Sigmoid colon (tissue), 4 donors: ENCODE data around the gene WASF2.

Source experiments
- EP300 ChIP-seq, 4 donors: sonication (generic); formaldehyde crosslinking; IDR thresholded peaks; one replicate each; pipeline ENCODE4 v1.6.1; 2017; ENCODE audit warnings: antibody characterized with exemption in 4 of 4
- POLR2A ChIP-seq, 2 donors: fragments of 450-650 bp; IDR thresholded peaks; one replicate each; pipeline ENCODE4 v1.6.1; 2016; ENCODE audit warnings: antibody characterized with exemption in 2 of 2, mild to moderate bottlenecking in 2 of 2, moderate library complexity in 2 of 2
- POLR2AphosphoS5 ChIP-seq, 4 donors: sonication (generic); formaldehyde crosslinking; IDR thresholded peaks; one replicate each; pipeline ENCODE4 v1.6.1; 2017; ENCODE audit warnings: antibody characterized with exemption in 4 of 4
- TF ChIP-seq, protein P1 (sequence below), 4 experiments: fragments of 450-650 bp in 3 of 4; fragments of 200-600 bp in 1 of 4; IDR thresholded peaks; one replicate each; pipeline ENCODE4 v1.5.1; 2016 to 2019; ENCODE audit warnings: antibody characterized with exemption in 4 of 4, mild to moderate bottlenecking in 3 of 4, moderate library complexity in 2 of 4

GRCh38 chr1:27379564-27380122 lies 110.3 kb downstream of the WASF2 start:
- TF ChIP-seq POLR2A (IDR thresholded peaks at IDR 0.05) = no peak
- TF ChIP-seq, protein P1, sequence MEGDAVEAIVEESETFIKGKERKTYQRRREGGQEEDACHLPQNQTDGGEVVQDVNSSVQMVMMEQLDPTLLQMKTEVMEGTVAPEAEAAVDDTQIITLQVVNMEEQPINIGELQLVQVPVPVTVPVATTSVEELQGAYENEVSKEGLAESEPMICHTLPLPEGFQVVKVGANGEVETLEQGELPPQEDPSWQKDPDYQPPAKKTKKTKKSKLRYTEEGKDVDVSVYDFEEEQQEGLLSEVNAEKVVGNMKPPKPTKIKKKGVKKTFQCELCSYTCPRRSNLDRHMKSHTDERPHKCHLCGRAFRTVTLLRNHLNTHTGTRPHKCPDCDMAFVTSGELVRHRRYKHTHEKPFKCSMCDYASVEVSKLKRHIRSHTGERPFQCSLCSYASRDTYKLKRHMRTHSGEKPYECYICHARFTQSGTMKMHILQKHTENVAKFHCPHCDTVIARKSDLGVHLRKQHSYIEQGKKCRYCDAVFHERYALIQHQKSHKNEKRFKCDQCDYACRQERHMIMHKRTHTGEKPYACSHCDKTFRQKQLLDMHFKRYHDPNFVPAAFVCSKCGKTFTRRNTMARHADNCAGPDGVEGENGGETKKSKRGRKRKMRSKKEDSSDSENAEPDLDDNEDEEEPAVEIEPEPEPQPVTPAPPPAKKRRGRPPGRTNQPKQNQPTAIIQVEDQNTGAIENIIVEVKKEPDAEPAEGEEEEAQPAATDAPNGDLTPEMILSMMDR (IDR thresholded peaks at IDR 0.05) = no peak
- no peak for TF ChIP-seq POLR2AphosphoS5 (IDR thresholded peaks at IDR 0.05)
- no peak for TF ChIP-seq EP300 (IDR thresholded peaks at IDR 0.05)
